ENCODE results near the gene LTV1.

Gene LTV1

DNA sequence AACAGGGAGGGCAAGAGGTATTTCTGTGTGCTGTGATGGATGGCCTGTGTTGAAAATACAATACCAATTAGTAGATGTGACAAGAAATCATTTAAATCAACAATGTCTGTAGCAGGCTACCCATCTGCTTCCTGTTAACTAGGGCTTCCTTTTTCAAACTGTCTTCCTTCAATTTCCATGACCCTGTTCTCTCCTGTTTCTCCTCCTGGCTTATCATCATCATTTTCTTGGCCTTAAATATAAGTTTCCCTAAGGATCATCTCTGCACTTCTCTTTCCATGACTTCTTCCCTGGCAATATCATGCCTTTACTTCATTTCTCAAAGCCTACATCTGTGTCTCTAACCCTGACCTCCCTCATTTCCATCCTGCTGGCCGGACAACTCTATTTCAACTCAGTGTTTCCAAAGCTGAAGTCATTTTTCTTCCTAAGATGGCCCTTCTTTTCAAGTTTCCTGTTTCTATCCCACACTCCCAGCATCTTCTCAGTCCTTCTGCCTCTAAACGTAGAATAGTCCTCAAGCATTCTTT lies 39.3 kb downstream of the LTV1 start:
- in situ Hi-C loops (cut with MboI; ENCODE audit: low sequenced_read_pairs) = no loop called here

DNA sequence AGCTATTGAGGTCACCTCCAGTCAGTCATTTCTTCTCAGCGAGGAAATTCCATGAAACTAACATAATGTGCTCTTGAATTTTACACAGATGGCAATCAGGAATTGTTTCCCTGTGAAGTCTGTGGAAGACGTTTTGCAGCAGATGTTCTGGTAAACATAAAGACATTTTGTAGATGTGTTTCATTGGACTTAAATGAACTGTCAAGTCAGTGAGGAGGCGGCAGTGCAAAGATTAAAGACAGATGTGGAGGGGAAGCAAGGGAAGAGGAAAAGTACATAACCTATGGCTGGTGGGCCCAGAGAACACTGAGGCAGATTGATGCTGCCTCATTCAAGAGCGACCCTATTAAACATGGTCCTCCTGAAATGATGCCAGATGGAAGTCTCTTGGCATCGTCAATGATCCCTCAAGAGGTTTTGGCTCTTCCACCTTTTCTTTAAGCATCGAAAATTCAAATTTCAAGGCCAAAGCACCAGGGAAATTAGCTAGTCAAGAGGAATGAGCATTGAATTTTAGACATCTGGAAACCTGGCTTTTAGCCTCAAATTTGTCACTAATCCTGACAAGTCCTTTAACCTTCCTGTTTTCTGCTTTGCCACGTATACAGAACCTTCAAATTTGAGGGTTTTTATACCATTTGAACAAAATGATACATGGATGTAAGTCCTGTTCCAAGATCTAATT lies 41.2 kb downstream of the LTV1 start:
- in situ Hi-C loops (cut with MboI; ENCODE audit: low sequenced_read_pairs) = no loop called here

DNA sequence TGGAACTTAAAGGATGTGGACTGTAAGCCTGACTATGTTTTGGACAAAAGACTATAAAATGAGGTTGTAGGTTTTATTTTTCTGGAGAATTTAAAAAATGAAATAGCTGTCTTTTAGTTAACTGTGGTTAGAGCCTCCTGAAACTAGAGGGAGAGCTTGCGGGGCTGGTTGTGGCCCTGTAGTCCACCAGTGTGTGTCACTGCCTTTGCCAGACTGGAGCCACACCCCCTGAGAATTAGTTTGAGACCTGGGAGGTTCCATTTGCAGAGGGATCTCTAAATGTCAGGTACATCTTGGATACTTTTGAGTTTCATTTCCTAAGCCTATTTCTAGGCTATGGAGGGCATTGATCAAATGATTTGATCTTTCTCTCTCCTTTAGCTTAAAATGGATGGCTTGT lies 42.0 kb downstream of the LTV1 start:
- in situ Hi-C loops (cut with MboI; ENCODE audit: low sequenced_read_pairs) = no loop called here

DNA sequence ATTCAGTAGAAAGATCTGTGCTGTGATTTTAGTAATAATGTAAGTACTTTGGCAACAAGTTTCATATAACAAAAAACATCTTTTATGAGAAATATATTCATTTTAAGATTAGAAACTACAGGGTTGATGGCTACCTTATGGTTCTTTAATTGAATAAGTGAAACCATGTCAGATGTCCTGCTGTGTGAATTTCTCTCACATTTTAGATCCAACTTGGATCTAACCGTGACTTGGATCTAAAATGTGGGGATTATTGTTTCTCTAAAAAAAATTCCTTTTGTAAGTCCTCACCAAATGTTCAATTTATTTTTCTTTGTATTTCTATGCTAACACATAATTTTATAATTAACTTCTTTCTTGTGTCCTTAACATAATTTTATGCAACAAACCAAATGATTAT lies 51.5 kb downstream of the LTV1 start:
- in situ Hi-C loops (cut with MboI; ENCODE audit: low sequenced_read_pairs) = no loop called here

DNA sequence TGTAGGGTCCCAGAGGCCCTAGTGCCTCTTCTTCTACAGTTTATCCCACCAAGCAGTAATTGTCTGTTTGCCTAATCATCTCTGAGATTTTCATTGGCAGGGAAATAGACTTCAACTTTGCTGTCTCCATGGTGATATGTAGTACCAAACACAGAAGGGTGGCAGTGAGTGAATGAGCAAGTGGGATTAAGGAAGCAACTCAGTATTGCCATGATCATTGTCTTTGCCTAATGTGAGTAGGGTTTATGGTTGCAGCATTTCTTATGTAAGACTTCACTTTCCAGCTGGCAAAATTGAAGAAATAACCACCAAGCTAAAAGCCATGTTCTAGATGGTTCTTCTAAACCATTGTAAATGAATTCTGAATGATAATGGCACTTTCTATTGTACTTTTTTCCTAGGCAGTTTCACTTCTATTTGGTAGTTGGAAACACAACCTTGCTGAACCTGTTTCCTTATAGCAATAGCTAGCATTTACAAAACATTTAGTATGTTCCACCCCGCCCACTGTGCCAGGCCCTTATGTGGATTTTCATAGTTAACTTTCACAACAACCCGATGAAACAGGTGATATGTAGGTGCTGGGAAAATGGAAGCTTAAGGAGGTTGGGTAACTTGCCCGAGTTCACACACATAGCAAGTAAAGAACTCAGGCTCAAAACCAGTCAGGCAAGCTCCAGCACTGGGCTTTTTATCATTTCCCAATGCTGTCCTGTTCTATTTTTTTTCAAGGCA lies 53.2 kb downstream of the LTV1 start:
- in situ Hi-C loops (cut with MboI; ENCODE audit: low sequenced_read_pairs) = no loop called here

DNA sequence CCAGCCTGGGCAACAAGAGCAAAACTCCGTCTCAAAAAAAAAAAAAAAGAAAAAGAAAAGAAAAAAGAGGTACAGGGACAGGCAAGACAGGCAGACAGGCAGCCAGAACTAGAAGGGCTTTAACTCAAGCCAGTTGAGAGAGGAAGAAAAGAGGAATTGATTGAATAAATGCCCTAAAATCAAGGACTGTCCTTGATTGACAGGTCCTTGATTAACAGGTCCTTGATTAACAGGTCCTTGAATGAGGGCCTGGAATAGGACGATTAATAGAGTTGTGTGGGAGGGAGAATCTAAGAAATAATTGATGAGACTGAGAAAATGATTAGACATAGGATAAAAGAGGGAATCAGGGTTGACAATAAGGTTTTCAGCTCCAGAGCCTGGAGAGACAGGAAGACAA lies 57.2 kb downstream of the LTV1 start:
- in situ Hi-C loops (cut with MboI; ENCODE audit: low sequenced_read_pairs) = no loop called here

DNA sequence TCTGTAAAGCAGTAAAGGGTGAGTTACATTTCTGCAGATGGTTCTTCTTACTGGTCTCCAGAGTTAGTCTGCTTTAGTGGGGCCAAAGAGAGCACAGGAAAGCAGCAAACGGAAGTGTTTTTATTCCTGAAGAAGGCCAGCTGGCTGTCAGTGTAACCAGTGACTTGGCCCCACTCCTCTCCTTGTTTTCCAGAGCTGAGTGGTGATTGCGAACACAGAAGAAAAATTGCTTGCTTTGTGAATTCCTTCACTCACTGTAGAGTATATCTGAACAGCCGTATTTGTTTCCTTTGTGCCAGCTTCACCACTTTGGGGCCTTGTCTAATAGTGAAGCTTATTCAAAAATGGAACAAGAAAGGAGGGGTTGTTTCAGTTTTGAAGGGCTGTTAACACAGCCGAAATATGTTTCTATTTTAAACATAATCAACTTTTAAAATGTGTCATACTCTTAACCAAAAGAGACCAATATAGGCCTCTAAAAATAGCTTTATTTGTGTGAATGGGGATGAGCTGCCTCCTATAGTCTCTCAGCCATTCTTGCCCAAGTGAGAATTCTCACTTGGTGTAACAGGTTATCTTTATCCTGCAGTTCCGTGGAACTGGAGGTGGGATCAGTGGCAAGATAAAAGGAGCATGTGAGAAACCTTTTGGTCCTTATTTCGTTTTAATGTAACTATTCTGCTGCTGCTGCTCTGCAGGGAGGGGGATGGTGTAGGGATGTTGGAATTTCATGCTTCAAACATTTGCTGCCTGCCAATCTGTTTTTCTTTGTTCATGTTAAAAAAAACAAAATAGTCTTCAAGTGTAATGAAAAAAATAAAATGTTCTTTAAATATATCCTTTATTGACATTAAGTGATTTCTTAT lies 59.0 kb downstream of the LTV1 start:
- in situ Hi-C loops (cut with MboI; ENCODE audit: low sequenced_read_pairs) = no loop called here

DNA sequence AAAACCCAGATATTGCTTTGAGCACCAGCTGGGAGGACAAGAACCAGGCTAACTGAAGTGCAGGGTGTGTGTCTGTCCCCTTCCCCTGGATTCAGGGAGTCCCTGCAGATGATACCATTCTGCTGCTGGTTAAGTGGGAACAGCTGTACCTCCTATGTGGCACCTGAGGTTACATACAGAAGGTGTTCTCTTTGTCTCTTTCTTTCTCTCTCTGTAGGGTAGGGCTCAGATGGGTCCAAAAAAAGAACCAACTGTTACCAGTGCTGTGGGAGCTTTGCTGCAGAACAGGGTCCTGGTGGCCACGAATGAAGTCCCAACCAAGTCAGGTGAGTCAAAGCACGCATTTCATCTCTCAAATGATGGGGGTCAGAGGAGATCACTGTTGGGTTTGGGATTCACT lies 59.7 kb downstream of the LTV1 start:
- in situ Hi-C loops (cut with MboI; ENCODE audit: low sequenced_read_pairs) = no loop called here

DNA sequence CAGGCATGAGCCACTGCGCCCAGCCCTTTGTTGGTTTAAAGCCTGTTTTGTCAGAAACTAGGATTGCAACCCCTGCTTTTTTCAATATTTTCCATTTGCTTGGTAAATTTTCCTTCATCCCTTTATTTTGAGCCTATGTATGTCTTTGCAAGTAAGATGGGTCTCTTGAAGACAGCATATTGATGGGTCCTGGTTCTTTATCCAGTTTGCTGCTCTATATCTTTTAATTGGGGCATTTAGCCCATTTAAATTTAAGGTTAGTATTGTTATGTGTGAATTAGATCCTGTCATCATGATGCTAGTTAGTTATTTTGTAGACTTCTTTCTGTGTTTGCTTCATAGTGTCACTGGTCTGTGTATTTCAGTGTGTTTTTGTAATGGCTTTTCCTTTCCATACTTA lies 67.9 kb downstream of the LTV1 start:
- in situ Hi-C loops (cut with MboI; ENCODE audit: low sequenced_read_pairs) = no loop called here

DNA sequence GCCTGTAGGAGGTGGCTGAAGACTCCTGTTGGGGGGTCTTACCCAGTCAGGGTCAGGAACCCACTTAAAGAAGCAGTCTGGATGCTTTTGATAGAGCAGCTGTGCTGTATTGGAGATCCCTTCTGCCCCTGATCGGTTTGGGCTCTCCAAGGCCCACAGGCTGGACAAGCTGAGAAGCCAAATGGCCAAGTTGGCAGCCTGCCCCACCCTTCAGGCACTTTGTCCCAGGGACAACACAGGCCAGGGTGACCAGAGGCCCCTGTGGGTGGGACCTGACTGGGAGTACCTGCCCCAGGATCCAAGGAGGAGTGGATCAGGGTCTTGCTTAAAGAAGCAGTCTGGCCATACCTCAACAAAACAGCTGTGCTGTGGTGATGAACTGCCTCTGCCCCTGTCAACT lies 69.5 kb downstream of the LTV1 start:
- in situ Hi-C loops (cut with MboI; ENCODE audit: low sequenced_read_pairs) = no loop called here
